ENCODE results near the gene TUBGCP2.

- TF ChIP-seq CTCF (IDR thresholded peaks at IDR 0.05) (no peak), EZH2 (IDR thresholded peaks at IDR 0.05) (no peak), EZH2phosphoT487 (IDR thresholded peaks at IDR 0.05) (no peak)
Observed at GRCh38 chr10:133309100-133309719, 538 bp upstream of the TUBGCP2 start.

Measured in neural progenitor cell (in vitro differentiated cells).